ENCODE results near the gene SMLR1. TPM values are rescaled to one million over a fixed set of nuclear protein-coding genes. Genes with fewer than 3 reads are reported as not detected.
A peak's percentile ranks its signal among the peaks of the same experiment; 100 is the strongest.

The SMLR1 gene
- total RNA-seq, 2 experiments from 2014 or later = not detected

GRCh38 chr6:130841128-130841728 lies 14.0 kb downstream of the SMLR1 start:
- peaks cover 4% of the 10 kb centered on the region for H3K4me1 Mint-ChIP-seq (ENCODE audit: low read depth)
- no peaks in the 10 kb centered on the region for H3K9me3 Mint-ChIP-seq (ENCODE audit: insufficient read depth)
- H3K4me3 Mint-ChIP-seq = no peak overlapping the region
- H3K27ac Mint-ChIP-seq = no peak overlapping the region
- ATAC-seq (no peak), DNase-seq (no peak)
- no peaks in the 10 kb centered on the region for H3K27me3 Mint-ChIP-seq (ENCODE audit: low read depth)
- H3K36me3 Mint-ChIP-seq (ENCODE audit: low read depth) = no peaks in the 10 kb centered on the region
- ChIA-PET POLR2A (no interaction called here), CTCF (no interaction called here)

DNA sequence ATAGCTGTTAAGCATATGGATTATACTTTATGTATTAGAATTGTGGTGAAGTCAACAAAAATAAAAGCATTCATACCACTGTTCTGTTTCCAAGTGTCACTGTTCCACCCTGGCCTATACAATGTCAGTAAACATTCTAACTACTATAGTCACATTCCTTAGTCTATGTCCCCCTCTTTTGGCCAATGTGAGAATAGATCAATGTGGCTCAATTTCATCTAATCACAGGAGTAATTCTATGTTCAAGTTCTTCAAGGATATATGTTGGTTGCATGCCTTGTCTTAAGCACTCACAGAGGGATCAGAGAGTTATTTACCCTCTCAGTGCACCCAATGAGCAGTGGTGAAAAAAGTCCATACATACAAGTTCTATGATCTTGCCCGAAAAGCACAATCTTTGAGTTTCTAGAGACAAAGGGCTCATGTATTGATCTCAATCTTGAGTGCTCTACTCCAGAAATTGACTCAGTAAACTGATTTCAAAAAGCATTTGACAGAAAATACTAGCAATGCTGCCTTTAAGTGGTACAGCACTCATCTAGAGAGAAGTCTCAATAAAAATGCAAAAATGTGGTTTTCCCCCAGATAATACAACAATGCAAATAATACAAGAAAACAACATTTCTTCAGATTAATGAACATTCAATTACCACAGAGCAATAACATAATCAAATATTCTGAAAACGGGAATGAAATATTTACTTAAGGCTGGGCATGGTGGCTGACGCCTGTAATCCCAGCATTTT lies 16.5 kb downstream of the SMLR1 start:
- POLR2A ChIA-PET = no interaction called here
- DNase-seq = peak; percentile 34
- peak; percentile 87 for ATAC-seq

DNA sequence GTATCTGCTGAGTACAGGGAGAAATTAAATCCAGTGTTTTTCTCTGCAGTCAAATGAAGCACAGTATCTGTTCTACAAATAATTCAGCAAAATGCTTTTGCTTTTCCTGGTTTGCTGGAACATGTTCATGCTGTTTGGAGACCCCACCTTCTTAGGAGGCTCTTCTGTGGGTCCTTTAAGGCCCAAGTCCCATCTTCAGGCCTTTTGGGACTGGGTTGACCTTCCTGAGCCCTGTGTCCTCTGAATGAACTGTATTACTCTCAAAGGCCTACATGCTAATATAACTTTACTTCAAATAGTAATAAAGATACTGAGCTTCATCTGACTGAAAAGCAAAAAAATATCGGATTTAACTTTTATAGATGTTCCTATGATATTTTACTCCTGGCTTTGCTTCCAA lies 19.3 kb downstream of the SMLR1 start:
- ChIA-PET POLR2A (interaction anchor here (0.5 kb wide), 1 partner anchor 464 kb away, joined by 4 read pairs; no protein-coding TSS in a partner anchor), CTCF (interaction anchor here (0.8 to 1.1 kb wide), 2 partner anchors 21 to 148 kb away, joined by 3 read pairs; no protein-coding TSS in a partner anchor)
- H3K4me1 Mint-ChIP-seq (ENCODE audit: low read depth) = peaks cover 17% of the 10 kb centered on the region
- ATAC-seq = no peak
- H3K27ac Mint-ChIP-seq = no peak overlapping the region
- H3K27me3 Mint-ChIP-seq (ENCODE audit: low read depth) = no peaks in the 10 kb centered on the region
- no peaks in the 10 kb centered on the region for H3K36me3 Mint-ChIP-seq (ENCODE audit: low read depth)
- no peak overlapping the region for H3K4me3 Mint-ChIP-seq
- H3K9me3 Mint-ChIP-seq (ENCODE audit: insufficient read depth) = no peaks in the 10 kb centered on the region
- DNase-seq = no peak

More for the DNA sequence above, 16.5 kb downstream of the SMLR1 start:
- Mint-ChIP-seq H3K27ac (no peak overlapping the region), H3K4me1 (ENCODE audit: low read depth) (peaks cover 8% of the 10 kb centered on the region), H3K27me3 (ENCODE audit: low read depth) (no peaks in the 10 kb centered on the region), H3K36me3 (ENCODE audit: low read depth) (no peaks in the 10 kb centered on the region), H3K4me3 (no peak overlapping the region), H3K9me3 (ENCODE audit: insufficient read depth) (no peaks in the 10 kb centered on the region)
- CTCF ChIA-PET = interaction anchor here (0.8 to 2.1 kb wide), 19 partner anchors 9 to 768 kb away, joined by 3 to 13 read pairs (median 4); no protein-coding TSS in a partner anchor

DNA sequence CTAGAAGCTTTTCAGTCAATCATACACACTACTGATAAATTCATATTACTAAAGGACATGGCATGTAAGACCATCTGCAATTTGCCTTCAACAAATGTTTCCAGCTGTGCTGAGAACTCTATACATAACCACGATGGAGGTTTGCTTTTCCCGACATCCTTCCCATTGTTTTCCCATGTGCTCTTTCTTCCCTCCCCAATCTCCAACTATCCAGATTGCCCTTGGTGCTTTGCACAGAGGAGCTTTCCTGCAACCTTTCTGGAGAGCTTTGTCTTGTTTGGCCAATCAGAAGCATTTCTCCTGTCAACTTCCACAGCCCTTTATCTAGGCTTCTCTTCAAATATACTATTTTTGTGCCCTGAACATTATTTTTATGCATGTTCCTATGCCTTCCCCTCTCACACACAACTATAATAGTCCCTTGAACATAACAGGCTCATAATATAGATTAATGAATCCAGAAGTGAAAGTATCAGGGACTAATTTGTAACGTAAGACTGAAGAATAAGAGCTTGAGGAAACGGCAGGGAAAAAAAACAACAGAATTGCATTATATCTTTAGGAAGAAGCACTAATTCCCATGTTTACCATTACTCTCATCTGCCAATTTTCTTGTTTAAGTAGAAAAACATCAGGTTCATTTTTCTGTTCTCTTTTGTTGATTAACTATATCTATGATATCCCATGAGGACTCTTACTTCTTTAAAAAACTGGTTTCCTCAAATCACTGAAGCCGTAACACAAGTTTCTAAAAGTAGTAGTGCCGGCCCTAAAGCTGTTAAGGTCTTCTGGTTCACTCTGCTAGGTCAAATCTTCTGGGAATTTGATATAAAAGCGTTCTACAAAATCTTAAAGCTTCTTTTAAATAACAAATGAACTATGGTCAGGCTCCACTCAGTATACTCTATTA lies 20.1 kb downstream of the SMLR1 start:
- ChIA-PET CTCF (interaction anchor here (0.8 to 1.1 kb wide), 4 partner anchors 15 to 686 kb away, joined by 3 to 4 read pairs (median 3); no protein-coding TSS in a partner anchor), POLR2A (interaction anchor here (0.5 to 0.6 kb wide), 2 partner anchors 465 to 627 kb away, joined by 3 to 4 read pairs; no protein-coding TSS in a partner anchor)
- ATAC-seq = no peak
- Mint-ChIP-seq H3K9me3 (ENCODE audit: insufficient read depth) (no peaks in the 10 kb centered on the region), H3K27ac (no peak overlapping the region), H3K27me3 (ENCODE audit: low read depth) (no peaks in the 10 kb centered on the region), H3K4me1 (ENCODE audit: low read depth) (peaks cover 17% of the 10 kb centered on the region), H3K36me3 (ENCODE audit: low read depth) (no peaks in the 10 kb centered on the region), H3K4me3 (no peak overlapping the region)
- DNase-seq = no peak

DNA sequence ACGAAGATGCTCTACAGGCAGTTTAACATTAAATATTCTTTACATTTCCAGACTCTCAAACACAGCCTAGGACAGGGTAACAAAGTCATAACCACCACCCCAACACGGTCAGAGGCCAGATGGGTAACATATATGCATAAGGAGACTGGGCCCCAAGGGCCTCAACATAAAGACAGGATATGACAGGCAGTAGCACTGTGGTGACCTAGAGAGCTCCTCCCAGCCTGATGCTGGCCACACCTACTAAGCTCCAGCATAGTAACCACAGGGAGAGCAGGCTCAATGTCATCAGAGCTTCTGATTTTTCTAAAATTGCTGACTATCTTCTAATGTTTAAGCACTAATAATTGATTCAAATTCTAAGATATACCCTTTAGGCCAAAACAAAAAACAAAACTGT lies 21.7 kb downstream of the SMLR1 start:
- CTCF ChIA-PET = interaction anchor here (0.6 kb wide), 1 partner anchor 37 kb away, joined by 3 read pairs; no protein-coding TSS in a partner anchor
- H3K36me3 Mint-ChIP-seq (ENCODE audit: low read depth) = no peaks in the 10 kb centered on the region

DNA sequence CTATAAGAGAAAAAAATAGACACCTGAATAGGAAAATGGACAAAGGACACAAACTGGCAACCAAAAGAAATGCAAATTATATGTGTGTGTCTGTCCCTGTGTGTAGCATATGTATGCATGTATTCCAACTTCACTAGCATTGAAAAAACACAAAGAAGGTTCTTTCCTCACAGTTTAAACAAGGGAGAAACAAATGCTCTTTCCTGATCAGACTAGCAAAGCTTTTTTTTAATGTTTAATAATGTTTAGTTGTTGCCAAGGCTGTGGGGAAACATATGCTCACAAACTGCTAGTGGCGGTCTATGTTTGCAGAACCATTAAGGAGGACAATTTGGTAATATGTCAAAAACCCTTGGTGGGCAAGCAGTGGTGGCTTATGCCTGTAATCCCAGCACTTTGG lies 22.4 kb downstream of the SMLR1 start:
- peaks cover 13% of the 10 kb centered on the region for H3K4me1 Mint-ChIP-seq (ENCODE audit: low read depth)
- CTCF ChIA-PET = interaction anchor here (1.6 kb wide), 1 partner anchor 21 kb away, joined by 4 read pairs; no protein-coding TSS in a partner anchor
- POLR2A ChIA-PET = no interaction called here
- H3K27me3 Mint-ChIP-seq (ENCODE audit: low read depth) = no peaks in the 10 kb centered on the region
- H3K36me3 Mint-ChIP-seq (ENCODE audit: low read depth) = no peaks in the 10 kb centered on the region
- no peaks in the 10 kb centered on the region for H3K9me3 Mint-ChIP-seq (ENCODE audit: insufficient read depth)
- H3K27ac Mint-ChIP-seq = no peak overlapping the region
- no peak for ATAC-seq
- DNase-seq = no peak
- no peak overlapping the region for H3K4me3 Mint-ChIP-seq

More for the DNA sequence above, 21.7 kb downstream of the SMLR1 start:
- no peaks in the 10 kb centered on the region for H3K27me3 Mint-ChIP-seq (ENCODE audit: low read depth)
- peak overlapping the region; percentile 78 for H3K27ac Mint-ChIP-seq
- H3K9me3 Mint-ChIP-seq (ENCODE audit: insufficient read depth) = no peaks in the 10 kb centered on the region
- H3K4me1 Mint-ChIP-seq (ENCODE audit: low read depth) = peaks cover 13% of the 10 kb centered on the region
- DNase-seq (peak; percentile 78), ATAC-seq (peak; percentile 100)
- no peak overlapping the region for H3K4me3 Mint-ChIP-seq
- POLR2A ChIA-PET = no interaction called here

- no peak for DNase-seq
- no peak overlapping the region for H3K27ac Mint-ChIP-seq
- no peaks in the 10 kb centered on the region for H3K9me3 Mint-ChIP-seq (ENCODE audit: insufficient read depth)
These were observed 23.8 kb downstream of the SMLR1 start for GRCh38 chr6:130851026-130851425.

GRCh38 chr6:130852844-130853554 lies 25.8 kb downstream of the SMLR1 start:
- ChIA-PET POLR2A (no interaction called here), CTCF (interaction anchor here (0.6 to 1.2 kb wide), 2 partner anchors 10 to 19 kb away, joined by 3 read pairs; no protein-coding TSS in a partner anchor)
- DNase-seq (no peak), ATAC-seq (no peak)
- no peaks in the 10 kb centered on the region for H3K9me3 Mint-ChIP-seq (ENCODE audit: insufficient read depth)
- peaks cover 13% of the 10 kb centered on the region for H3K4me1 Mint-ChIP-seq (ENCODE audit: low read depth)
- H3K36me3 Mint-ChIP-seq (ENCODE audit: low read depth) = no peaks in the 10 kb centered on the region
- H3K27me3 Mint-ChIP-seq (ENCODE audit: low read depth) = no peaks in the 10 kb centered on the region
- H3K4me3 Mint-ChIP-seq = no peak overlapping the region
- H3K27ac Mint-ChIP-seq = no peak overlapping the region

More at GRCh38 chr6:130851026-130851425, 23.8 kb downstream of the SMLR1 start:
- H3K36me3 Mint-ChIP-seq (ENCODE audit: low read depth) = no peaks in the 10 kb centered on the region
- CTCF ChIA-PET = interaction anchor here (0.7 to 1.6 kb wide), 3 partner anchors 11 to 21 kb away, joined by 3 to 4 read pairs (median 4); no protein-coding TSS in a partner anchor
- no peak for ATAC-seq
- POLR2A ChIA-PET = no interaction called here
- no peak overlapping the region for H3K4me3 Mint-ChIP-seq
- H3K27me3 Mint-ChIP-seq (ENCODE audit: low read depth) = no peaks in the 10 kb centered on the region
- H3K4me1 Mint-ChIP-seq (ENCODE audit: low read depth) = peaks cover 13% of the 10 kb centered on the region

DNA sequence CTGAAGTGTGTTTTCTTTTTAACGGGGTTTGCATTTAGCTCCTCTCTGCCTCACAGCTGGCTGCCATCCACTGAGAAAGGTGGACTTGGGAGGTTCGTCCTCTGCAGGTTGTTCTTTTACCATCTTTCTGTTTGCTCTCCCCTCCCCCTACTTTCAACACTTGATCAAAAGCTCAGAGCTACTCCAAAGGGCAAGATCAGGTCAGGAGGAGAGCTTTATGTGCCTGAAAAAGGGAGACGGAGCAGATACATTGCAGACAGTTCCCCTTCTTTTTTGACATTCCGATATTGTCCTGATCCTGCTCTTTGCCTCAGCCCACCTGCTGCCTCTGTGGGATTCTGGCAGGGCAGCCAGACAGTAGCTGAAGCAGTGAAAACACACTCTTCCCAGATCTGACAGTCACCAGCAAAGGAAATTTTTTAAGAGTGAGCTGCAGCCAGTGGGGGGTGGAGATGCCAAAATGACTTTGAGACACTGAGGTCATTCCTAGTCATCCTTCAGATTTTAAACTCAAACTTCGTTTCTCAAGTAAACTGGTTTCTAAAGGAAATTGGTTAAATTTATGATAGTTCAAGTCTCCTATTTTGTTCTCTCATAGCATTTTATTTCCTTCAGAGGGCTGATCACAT lies 26.5 kb downstream of the SMLR1 start:
- Mint-ChIP-seq H3K4me3 (no peak overlapping the region), H3K27ac (no peak overlapping the region), H3K9me3 (ENCODE audit: insufficient read depth) (no peaks in the 10 kb centered on the region), H3K27me3 (ENCODE audit: low read depth) (no peaks in the 10 kb centered on the region), H3K36me3 (ENCODE audit: low read depth) (no peaks in the 10 kb centered on the region), H3K4me1 (ENCODE audit: low read depth) (peaks cover 10% of the 10 kb centered on the region)
- POLR2A ChIA-PET = no interaction called here
- ATAC-seq (no peak), DNase-seq (no peak)
- CTCF ChIA-PET = interaction anchor here (1.2 kb wide), 1 partner anchor 11 kb away, joined by 3 read pairs; no protein-coding TSS in a partner anchor

- Mint-ChIP-seq H3K9me3 (ENCODE audit: insufficient read depth) (no peaks in the 10 kb centered on the region), H3K4me3 (no peak overlapping the region), H3K27ac (no peak overlapping the region), H3K36me3 (ENCODE audit: low read depth) (no peaks in the 10 kb centered on the region), H3K27me3 (ENCODE audit: low read depth) (no peaks in the 10 kb centered on the region), H3K4me1 (ENCODE audit: low read depth) (no peaks in the 10 kb centered on the region)
- no peak for DNase-seq
- ATAC-seq = no peak
- POLR2A ChIA-PET = no interaction called here
- CTCF ChIA-PET = no interaction called here
These were observed 30.8 kb downstream of the SMLR1 start for GRCh38 chr6:130858054-130858453.

Data from activated CD8-positive, alpha-beta T cell treated with anti-CD3 and anti-CD28 coated beads, Interleukin-2, amount 10 ng/mL, durations not matched to agents 7 days and 5 days (primary cell).